Activated CD4-positive, alpha-beta memory T cell treated with anti-CD3 and anti-CD28 coated beads, Interleukin-2, amount 10 ng/mL, durations not matched to agents 7 days and 5 days (primary cell): ENCODE results near the gene ERFE. TPM values are rescaled to one million over a fixed set of nuclear protein-coding genes. Genes with fewer than 3 reads are reported as not detected.

Experiments used
- CTCF ChIA-PET: fragments of 350-600 bp; sonication (Branson Sonifier 250); formaldehyde crosslinking; loops from one replicate; lab custom pipeline; 2021; ENCODE audit warnings: antibody characterized with exemption, inconsistent platforms; lab: Charles Lee
- POLR2A ChIA-PET: fragments of 350-600 bp; sonication (Branson Sonifier 250); formaldehyde crosslinking; loops from one replicate; lab custom pipeline; 2021; ENCODE audit warnings: antibody characterized with exemption; lab: Charles Lee
- DNase-seq: peaks from one replicate; pipeline ENCODE4 v3.0.0-alpha.2; 2020
- H3K27ac Mint-ChIP-seq: one replicate; pipeline ENCODE4 v1.8.0; 2021; ENCODE audit warnings: mild to moderate bottlenecking, mixed read lengths
- H3K27me3 Mint-ChIP-seq: one replicate; pipeline ENCODE4 v1.8.0; 2021; ENCODE audit warnings: mixed read lengths
- H3K36me3 Mint-ChIP-seq: one replicate; pipeline ENCODE4 v1.8.0; 2021; ENCODE audit warnings: low read depth, mixed read lengths
- H3K4me1 Mint-ChIP-seq: one replicate; pipeline ENCODE4 v1.8.0; 2021; ENCODE audit warnings: mixed read lengths
- H3K4me3 Mint-ChIP-seq: one replicate; pipeline ENCODE4 v1.8.0; 2021; ENCODE audit warnings: mild to moderate bottlenecking, mixed read lengths
- H3K9me3 Mint-ChIP-seq: one replicate; pipeline ENCODE4 v1.8.0; 2021; ENCODE audit warnings: mixed read lengths
- total RNA-seq, 2 experiments: library from RNA; stranded (reverse); gene quantifications; one replicate each; pipeline ENCODE4 v1.2.3, GENCODE V29; 2021

Gene ERFE
- total RNA-seq, 2 experiments from 2014 or later: not detected

- no peak for DNase-seq
- H3K4me1 Mint-ChIP-seq: no peaks in the 10 kb centered on the region
- POLR2A ChIA-PET: no interaction called here
- no peaks in the 10 kb centered on the region for H3K9me3 Mint-ChIP-seq
- H3K27ac Mint-ChIP-seq: no peak overlapping the region
- H3K4me3 Mint-ChIP-seq: no peak overlapping the region
- no peaks in the 10 kb centered on the region for H3K27me3 Mint-ChIP-seq
- CTCF ChIA-PET: no interaction called here
- no peaks in the 10 kb centered on the region for H3K36me3 Mint-ChIP-seq
Observed at GRCh38 chr2:238149841-238150572, 8.8 kb upstream of the ERFE start.

- Mint-ChIP-seq H3K4me3 (no peak overlapping the region), H3K9me3 (no peaks in the 10 kb centered on the region), H3K4me1 (no peaks in the 10 kb centered on the region), H3K27ac (no peak overlapping the region), H3K36me3 (no peaks in the 10 kb centered on the region), H3K27me3 (no peaks in the 10 kb centered on the region)
- CTCF ChIA-PET: no interaction called here
- POLR2A ChIA-PET: no interaction called here
- DNase-seq: no peak
Observed at GRCh38 chr2:238150686-238151085, 8.1 kb upstream of the ERFE start.

- ChIA-PET CTCF (no interaction called here), POLR2A (no interaction called here)
- no peaks in the 10 kb centered on the region for H3K27me3 Mint-ChIP-seq
- no peaks in the 10 kb centered on the region for H3K36me3 Mint-ChIP-seq
- DNase-seq: no peak
- no peaks in the 10 kb centered on the region for H3K9me3 Mint-ChIP-seq
- H3K4me1 Mint-ChIP-seq: no peaks in the 10 kb centered on the region
- H3K27ac Mint-ChIP-seq: no peak overlapping the region
- no peak overlapping the region for H3K4me3 Mint-ChIP-seq
Observed at GRCh38 chr2:238151205-238151604, 7.6 kb upstream of the ERFE start.

- H3K9me3 Mint-ChIP-seq: no peaks in the 10 kb centered on the region
- H3K4me3 Mint-ChIP-seq: no peak overlapping the region
- no peaks in the 10 kb centered on the region for H3K27me3 Mint-ChIP-seq
- POLR2A ChIA-PET: no interaction called here
- CTCF ChIA-PET: interaction anchor here (0.8 kb wide), 1 partner anchor 14 kb away, joined by 4 read pairs; no protein-coding TSS in a partner anchor
- no peaks in the 10 kb centered on the region for H3K4me1 Mint-ChIP-seq
- H3K27ac Mint-ChIP-seq: no peak overlapping the region
- DNase-seq: no peak
- H3K36me3 Mint-ChIP-seq: no peaks in the 10 kb centered on the region
Observed at GRCh38 chr2:238151628-238152235, 7.0 kb upstream of the ERFE start.

GRCh38 chr2:238152771-238153688 is 5.7 kb upstream of the ERFE start:
- Mint-ChIP-seq H3K27me3 (no peaks in the 10 kb centered on the region), H3K4me1 (no peaks in the 10 kb centered on the region), H3K36me3 (no peaks in the 10 kb centered on the region), H3K27ac (no peak overlapping the region), H3K9me3 (no peaks in the 10 kb centered on the region), H3K4me3 (no peak overlapping the region)
- no peak for DNase-seq
- ChIA-PET CTCF (no interaction called here), POLR2A (no interaction called here)

- H3K36me3 Mint-ChIP-seq: no peaks in the 10 kb centered on the region
- POLR2A ChIA-PET: no interaction called here
- H3K4me1 Mint-ChIP-seq: peaks cover 4% of the 10 kb centered on the region
- H3K4me3 Mint-ChIP-seq: no peak overlapping the region
- no peaks in the 10 kb centered on the region for H3K9me3 Mint-ChIP-seq
- CTCF ChIA-PET: interaction anchor here (1.0 kb wide), 1 partner anchor 11 kb away, joined by 3 read pairs; no protein-coding TSS in a partner anchor
- H3K27ac Mint-ChIP-seq: no peak overlapping the region
- no peak for DNase-seq
- H3K27me3 Mint-ChIP-seq: peaks cover 4% of the 10 kb centered on the region
Observed at GRCh38 chr2:238154570-238154969, 4.2 kb upstream of the ERFE start.

- H3K27ac Mint-ChIP-seq: no peak overlapping the region
- CTCF ChIA-PET: interaction anchor here (1.0 kb wide), 1 partner anchor 12 kb away, joined by 3 read pairs; no protein-coding TSS in a partner anchor
- H3K4me1 Mint-ChIP-seq: peaks cover 4% of the 10 kb centered on the region
Observed at GRCh38 chr2:238155051-238155760, 3.6 kb upstream of the ERFE start.

GRCh38 chr2:238155761-238156694 is 2.7 kb upstream of the ERFE start:
- Mint-ChIP-seq H3K9me3 (no peaks in the 10 kb centered on the region), H3K36me3 (no peaks in the 10 kb centered on the region), H3K4me1 (peaks cover 4% of the 10 kb centered on the region), H3K27ac (no peak overlapping the region), H3K27me3 (peaks cover 16% of the 10 kb centered on the region), H3K4me3 (no peak overlapping the region)
- DNase-seq: no peak
- ChIA-PET POLR2A (no interaction called here), CTCF (no interaction called here)

More at GRCh38 chr2:238155051-238155760, 3.6 kb upstream of the ERFE start:
- Mint-ChIP-seq H3K27me3 (peaks cover 9% of the 10 kb centered on the region), H3K9me3 (no peaks in the 10 kb centered on the region), H3K36me3 (no peaks in the 10 kb centered on the region), H3K4me3 (no peak overlapping the region)
- no peak for DNase-seq
- POLR2A ChIA-PET: no interaction called here

- Mint-ChIP-seq H3K9me3 (no peaks in the 10 kb centered on the region), H3K4me3 (no peak overlapping the region), H3K4me1 (peaks cover 4% of the 10 kb centered on the region), H3K36me3 (no peaks in the 10 kb centered on the region), H3K27ac (no peak overlapping the region), H3K27me3 (peaks cover 26% of the 10 kb centered on the region)
- ChIA-PET POLR2A (no interaction called here), CTCF (no interaction called here)
- DNase-seq: no peak
Observed at GRCh38 chr2:238157506-238158017, 1.2 kb upstream of the ERFE start.

GRCh38 chr2:238158018-238158508 is 707 bp upstream of the ERFE start:
- Mint-ChIP-seq H3K27ac (no peak overlapping the region), H3K27me3 (peaks cover 30% of the 10 kb centered on the region), H3K9me3 (no peaks in the 10 kb centered on the region), H3K4me1 (peaks cover 4% of the 10 kb centered on the region), H3K36me3 (no peaks in the 10 kb centered on the region), H3K4me3 (no peak overlapping the region)
- no peak for DNase-seq
- POLR2A ChIA-PET: no interaction called here
- CTCF ChIA-PET: no interaction called here

- Mint-ChIP-seq H3K9me3 (no peaks in the 10 kb centered on the region), H3K4me1 (peaks cover 4% of the 10 kb centered on the region), H3K36me3 (no peaks in the 10 kb centered on the region), H3K4me3 (peak overlapping the region; percentile 20), H3K27ac (no peak overlapping the region), H3K27me3 (peaks cover 32% of the 10 kb centered on the region)
- ChIA-PET POLR2A (interaction anchor here (0.6 kb wide), 1 partner anchor 37 kb away, joined by 3 read pairs; no protein-coding TSS in a partner anchor), CTCF (no interaction called here)
- no peak for DNase-seq
Observed at GRCh38 chr2:238159071-238159539, 335 bp downstream of the ERFE start.
